GM18498 (cell line): ENCODE measurements around the gene NAGS.
"Not testable (repeated sequence)": the region's sequence is repeated elsewhere in the genome, so short reads cannot be mapped to it uniquely, and the experiment has no call there.

Source experiments
- ATAC-seq: cut with Tn5 transposase; IDR thresholded peaks from one replicate; pipeline ENCODE4 v1.9.1; 2021; ENCODE audit warnings: mild to moderate bottlenecking, moderate library complexity; ENCODE audit not compliant: unreplicated experiment

NAGS gene

GRCh38 chr17:44037471-44037870 lies 33.0 kb downstream of the NAGS start:
- ATAC-seq = no peak

DNA sequence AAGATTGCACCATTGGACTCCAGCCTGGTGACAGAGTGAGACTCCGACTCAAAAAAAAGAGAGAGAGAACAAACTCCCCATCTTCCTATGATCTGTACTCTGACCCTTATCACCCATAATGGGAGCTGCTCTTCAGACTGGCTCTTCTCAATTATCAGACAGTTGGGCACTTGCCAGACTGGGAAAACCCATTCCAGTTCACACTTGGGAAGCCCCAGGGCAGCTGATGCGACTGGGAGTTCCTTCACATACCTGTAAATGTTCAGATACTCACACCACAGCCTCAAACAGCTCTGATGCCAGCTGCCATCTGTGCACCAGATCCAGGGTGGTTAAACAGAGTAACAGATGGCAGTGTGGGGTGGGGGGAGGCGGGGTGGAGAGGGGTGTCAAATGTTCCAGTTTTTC lies 34.2 kb downstream of the NAGS start:
- no peak for ATAC-seq

GRCh38 chr17:44039829-44040635 lies 35.6 kb downstream of the NAGS start:
- ATAC-seq = no peak

DNA sequence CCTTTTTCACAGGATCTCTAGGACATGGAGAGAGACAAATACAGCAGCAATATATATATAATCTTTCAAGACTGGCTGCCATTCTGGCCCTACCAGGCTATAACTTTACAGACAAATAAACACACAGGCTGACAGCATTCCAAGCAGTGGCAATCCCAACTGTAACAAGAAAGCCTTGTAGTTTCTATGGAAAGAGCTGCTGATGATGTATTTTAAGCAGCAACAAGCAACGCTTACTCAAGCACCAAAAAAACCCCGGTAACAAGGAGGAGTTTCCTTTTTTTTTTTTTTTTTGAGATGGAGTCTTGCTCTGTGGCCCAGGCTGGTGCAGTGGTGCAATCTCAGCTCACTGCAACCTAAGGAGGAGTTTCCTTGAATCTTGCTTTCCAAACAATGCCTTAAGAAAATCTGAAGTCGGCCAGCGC lies 38.9 kb downstream of the NAGS start:
- ATAC-seq = no peak

- no peak for ATAC-seq
These were observed 39.6 kb downstream of the NAGS start for GRCh38 chr17:44044071-44044470.

- no peak for ATAC-seq
These were observed 41.1 kb downstream of the NAGS start for GRCh38 chr17:44045486-44045885.

DNA sequence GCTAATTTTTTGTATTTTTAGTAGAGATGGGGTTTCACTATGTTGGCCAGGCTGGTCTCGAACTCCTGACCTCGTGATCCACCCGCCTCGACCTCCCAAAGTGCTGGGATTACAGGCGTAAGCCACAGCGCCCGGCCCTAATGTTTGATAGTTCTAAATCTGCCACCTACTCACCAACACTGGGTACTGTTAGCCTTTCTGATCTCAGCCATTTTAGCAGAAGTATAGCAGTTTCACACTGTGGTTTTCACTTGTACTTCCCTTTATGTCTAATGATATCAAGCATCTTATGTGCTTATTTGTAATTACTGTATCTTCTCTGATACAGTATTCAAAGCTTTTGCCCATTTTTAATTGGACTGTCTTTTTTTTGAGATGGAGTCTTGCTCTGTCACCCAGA lies 42.5 kb downstream of the NAGS start:
- not testable (repeated sequence) for ATAC-seq

GRCh38 chr17:44049294-44050060 lies 45.1 kb downstream of the NAGS start:
- no peak for ATAC-seq

- no peak for ATAC-seq
These were observed 48.9 kb downstream of the NAGS start for GRCh38 chr17:44053125-44053872.
